ENCODE measurements around the gene SPCS3.

- TF ChIP-seq CTCF (IDR thresholded peaks at IDR 0.05): no peak
- TF ChIP-seq POLR2A (IDR thresholded peaks at IDR 0.05): no peak
These were observed 40.7 kb downstream of the SPCS3 start for GRCh38 chr4:176360446-176360845.
